Inflammatory macrophage treated with lipopolysaccharide for 4 hours (primary cell): Measurements from ENCODE around the gene CHST11.
"Not testable (repeated sequence)": the region's sequence is repeated elsewhere in the genome, so short reads cannot be mapped to it uniquely, and the experiment has no call there.

Experiments used
- DNase-seq: peaks from one replicate; pipeline ENCODE4 v3.0.0-alpha.2; 2020

Gene CHST11

DNA sequence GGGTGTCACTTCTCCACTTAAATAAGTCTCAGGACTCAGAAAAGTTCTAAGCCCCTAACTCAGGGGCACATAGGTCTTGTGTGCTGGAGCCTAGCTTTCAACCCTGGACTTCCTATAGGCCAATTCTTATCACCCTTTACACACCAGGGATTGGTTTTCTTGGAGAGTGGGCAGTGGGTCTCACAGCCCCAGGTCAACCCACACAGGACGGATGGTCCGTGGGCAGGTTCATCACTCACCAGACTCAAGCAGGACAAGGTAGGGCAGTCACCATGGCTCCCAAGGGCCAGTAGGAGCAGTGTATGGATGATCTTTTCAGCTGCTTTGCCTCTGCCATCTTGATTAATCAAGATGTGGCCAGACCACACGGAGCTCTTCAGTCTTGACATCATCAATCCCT is 268.9 kb downstream of the CHST11 start:
- DNase-seq = no peak

DNA sequence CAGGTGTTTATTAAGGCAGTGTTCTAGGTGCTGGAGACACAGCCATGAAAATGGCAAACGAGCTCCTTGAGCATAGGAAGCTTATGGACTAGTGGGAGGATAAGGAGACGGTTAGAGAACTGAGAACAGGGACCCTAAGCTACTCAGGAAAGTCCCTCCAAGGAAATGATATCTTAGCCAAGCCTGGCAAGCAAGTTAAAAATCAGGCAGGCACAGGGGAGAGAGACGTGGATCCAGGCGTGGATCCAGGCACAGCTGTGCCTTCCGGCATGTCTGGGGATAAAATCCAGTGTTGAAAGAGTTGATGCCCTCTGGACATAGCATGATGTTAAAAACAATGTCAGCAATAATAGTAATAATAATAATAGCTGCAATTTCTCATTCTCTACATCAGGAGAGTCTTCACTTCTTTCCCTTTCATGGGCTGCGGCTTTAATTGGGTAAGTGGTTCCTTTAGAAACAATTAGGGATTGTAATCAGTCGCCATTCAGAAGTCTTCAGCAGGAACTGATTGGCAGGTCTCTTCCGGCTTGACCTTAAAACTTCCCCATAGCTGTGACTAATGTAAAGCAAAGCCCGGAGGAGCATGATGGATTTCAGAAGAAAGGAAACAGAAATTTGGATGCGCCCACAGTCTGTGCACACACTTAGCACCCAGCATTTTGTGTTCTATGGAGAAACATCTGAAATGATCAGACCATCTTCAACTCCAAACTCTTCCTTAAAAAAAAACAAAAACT is 271.1 kb downstream of the CHST11 start:
- peak; percentile 96 for DNase-seq

DNA sequence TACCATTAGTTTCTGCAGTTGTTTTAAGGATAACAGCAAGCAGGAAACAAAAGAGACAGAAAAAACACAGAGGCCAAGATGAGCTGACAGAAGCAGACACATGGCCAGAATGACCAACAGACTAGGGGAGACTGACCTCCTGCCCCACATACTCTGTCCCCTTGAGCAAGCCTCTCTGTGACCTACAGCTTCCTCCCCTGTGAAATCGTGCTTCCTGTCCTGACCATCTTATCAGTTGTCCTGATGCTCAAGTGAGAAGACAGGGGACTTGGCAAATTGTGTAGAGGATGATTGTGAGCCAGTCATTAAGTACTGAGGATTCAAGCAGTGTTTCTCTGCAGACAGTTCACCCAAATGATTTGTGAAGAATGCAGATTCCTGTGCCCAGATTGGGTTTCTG is 272.3 kb downstream of the CHST11 start:
- peak; percentile 29 for DNase-seq

DNA sequence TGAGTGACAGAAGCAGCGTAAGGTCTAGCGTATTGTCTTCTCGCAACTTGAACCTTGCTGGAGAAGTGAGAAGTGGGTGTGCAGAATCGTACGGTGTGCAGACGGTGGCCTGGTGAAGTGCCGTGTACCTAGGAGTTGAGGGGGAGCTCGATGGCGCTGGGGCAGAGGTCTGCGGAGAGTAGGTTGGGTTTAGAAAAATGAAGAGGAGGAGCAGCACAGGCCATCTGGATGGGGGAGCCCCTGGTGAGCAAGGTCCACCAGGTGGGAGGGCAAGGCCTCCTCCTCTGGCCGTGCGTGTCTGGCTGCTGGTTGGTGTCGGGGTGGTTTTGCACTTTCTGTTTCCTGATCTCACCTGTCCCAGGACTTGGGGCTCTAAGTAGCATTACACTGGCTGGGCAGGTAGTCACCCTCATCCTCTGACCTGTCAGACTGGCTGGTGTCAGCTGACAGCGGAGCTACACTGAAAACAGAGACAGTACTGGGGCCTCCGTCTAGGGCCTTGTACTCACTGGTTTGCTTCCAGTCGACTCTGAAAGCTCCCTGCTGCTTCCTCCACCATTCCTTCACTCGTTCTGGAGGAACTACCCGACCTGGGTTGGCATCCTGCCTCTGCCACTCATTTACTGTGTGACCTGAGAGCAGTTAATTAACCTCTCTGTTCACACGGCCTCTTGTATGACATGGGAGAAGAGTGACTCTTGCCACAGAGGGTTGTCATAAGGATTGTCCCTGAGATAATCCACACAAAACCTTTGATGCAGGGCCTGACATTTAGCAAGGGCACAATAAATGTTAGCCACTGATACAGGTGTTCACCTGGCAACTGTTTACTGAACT is 273.1 kb downstream of the CHST11 start:
- DNase-seq = no peak

DNA sequence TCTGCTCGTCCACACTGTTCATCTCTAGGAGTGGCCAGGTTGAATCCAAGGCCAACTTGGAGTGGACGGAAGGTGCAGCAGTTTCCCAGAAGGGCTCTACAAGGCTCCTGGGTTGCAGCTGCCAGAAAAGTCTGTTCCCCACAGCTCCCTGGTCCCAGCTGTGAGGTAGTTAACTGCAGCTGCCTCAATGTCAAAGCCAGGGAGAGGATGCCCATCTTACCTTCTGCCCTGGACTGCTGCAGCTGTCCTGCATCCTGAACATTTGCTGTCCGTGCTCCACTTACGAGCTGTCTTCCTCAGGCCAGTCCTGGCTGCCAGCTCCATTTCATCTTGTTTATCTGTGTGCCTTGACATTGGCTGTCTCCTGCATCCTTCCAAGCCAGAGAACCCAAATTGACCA is 274.0 kb downstream of the CHST11 start:
- DNase-seq = no peak

DNA sequence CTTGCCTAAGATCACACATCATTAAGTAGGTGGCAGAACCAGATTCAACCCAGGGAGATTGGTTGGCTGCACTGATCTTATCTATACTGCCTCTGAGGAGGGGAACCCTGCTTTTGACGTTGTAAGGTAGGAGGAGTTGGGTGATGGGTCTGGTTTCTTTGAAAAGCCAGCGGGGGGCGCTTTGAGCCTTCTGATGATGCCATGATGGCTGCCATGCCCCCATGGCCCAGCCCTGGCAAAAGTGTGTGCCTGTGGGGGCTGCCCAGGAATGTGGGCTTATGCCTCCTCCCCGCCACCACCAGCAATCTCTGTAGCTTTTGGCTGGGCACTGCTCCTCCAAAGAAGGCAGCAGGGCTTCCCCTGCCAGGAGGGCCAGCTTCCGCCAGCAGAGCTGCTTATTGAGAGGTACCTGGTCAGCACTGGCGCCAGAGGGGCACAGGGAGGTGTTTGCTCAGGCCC is 277.0 kb downstream of the CHST11 start:
- DNase-seq = peak; percentile 37

DNA sequence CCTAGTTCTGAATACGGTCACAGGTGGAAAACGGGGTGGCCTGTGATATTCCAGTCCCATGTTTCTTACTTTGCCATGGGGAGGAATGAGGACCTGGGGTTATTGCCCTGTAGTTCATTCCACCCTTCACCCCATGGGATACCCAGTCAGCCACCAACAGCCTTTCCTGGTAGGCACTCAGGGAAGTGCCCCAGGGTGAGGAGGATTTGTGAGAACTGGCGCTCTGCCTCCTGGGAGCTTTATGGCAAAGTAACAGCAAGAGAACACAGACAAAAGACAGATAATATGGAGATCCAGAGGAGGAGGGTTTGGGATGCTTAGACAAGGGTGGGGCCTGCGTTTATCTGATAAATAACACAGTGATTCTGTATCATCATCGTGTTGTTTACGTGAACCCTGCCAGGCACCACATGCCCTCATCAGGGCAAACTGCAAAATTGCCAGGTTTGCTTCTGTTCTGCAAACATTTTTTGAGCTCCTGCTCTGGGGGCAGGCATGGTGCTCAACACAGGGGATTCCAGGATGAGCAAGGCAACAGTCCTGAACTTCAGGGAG is 277.9 kb downstream of the CHST11 start:
- no peak for DNase-seq

- no peak for DNase-seq
These were observed 279.1 kb downstream of the CHST11 start for GRCh38 chr12:104735801-104736200.

GRCh38 chr12:104736307-104736706 is 279.6 kb downstream of the CHST11 start:
- DNase-seq = no peak

- DNase-seq = no peak
These were observed 280.4 kb downstream of the CHST11 start for GRCh38 chr12:104737113-104737512.

DNA sequence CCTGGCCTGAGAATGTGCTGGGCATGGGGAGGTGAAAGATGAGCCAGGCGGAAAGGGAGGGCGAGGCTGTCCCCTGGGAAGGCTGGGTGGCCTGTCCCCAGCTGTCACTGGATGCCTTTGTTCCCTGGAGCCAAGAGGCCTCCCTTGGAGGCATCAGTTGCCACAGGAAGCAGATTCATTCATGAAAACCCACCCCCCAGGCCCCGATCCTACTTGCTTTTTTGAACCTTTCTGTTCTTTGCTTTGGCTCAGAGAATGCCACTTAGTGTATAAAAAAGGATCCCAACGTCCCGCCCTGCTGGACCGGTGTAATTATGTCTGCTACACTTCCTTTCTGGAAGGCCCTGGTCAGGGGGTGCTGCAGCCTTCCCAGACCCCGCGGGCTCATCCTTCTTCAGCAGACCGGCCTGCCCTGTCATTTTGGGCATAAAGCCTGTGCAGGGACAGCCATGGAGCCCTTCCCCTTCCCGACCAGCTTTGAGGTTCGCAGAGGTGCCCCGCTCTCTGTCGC is 281.1 kb downstream of the CHST11 start:
- no peak for DNase-seq

GRCh38 chr12:104738331-104738730 is 281.6 kb downstream of the CHST11 start:
- no peak for DNase-seq

DNA sequence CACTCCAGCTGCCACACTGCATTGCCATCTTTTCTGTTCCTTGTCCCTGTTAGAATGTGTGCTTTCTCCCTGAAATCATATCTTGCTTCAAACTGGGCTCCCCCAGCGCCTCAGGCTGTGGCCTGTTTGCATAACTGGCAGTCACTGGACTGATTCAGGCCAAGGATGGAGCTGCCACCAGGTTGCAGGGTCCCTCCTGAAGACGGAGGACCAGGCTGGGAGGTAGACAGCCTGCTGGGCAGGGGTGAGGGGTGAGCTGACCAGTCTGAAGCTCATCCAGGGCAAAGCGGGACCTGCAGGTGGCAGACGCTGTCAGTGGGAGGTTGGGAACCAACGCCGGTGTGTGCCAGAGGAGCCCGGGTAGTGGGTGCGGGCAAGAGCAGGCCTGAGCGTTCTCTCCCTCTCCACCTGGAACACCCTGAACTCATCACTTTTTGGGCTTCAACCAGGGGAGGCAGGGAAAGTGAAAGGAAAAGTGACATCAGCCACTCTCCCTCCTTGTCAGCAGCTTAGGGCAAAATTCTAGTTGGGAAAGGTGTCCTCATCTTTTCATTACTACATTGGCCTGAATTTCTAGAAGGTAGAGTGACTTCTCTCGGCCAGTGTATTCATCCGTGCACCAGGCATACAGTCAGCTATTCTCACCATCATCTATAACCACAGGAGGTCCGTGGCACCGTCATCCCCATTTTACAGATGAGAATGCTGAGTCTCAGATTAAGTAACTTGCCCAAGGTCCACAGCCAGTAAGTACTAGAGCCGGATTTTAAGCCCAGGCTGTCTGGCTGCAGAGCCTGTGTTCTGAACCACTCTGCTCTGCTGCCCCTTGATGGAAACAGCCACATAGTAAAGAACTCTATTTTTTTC is 282.3 kb downstream of the CHST11 start:
- peak; percentile 33 for DNase-seq

DNA sequence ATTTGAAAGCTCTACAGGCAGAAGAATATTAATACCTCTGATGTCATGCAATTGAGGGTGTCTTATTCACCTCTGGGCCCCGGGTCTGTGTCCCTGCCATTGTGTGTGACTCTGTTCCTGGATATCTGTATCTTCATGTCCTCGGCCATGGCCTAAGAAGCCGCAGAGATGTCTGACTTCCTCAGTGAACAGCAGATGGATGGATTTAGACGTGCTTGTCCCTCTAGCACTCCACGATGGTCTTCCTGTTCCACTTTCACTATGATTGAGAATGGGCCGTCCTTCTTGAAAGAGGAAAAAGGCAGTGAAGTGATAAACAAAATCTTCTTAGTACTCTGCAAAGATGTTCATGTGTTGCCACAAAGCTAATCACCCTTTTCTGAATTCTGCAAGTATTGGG is 283.9 kb downstream of the CHST11 start:
- DNase-seq = peak; percentile 95

DNA sequence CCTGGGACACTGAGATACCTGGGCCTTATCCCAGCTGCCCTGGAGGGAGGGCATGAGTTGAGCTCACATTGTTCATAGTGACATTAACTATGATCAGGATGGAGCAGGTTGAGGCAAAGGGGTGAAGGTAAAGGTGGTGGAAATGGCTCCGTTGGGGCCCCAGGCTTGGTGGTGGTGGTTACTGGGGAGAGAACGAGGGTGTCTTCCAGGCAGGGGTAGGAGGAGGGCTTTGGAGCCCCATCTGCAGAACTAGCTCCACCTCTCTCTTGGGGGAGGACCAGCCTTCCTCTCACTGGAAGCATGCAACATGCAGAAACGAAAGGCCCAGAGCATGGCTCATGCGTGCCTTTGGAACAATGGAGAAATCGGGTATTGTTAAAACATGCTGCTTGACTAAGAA is 284.3 kb downstream of the CHST11 start:
- peak; percentile 56 for DNase-seq

DNA sequence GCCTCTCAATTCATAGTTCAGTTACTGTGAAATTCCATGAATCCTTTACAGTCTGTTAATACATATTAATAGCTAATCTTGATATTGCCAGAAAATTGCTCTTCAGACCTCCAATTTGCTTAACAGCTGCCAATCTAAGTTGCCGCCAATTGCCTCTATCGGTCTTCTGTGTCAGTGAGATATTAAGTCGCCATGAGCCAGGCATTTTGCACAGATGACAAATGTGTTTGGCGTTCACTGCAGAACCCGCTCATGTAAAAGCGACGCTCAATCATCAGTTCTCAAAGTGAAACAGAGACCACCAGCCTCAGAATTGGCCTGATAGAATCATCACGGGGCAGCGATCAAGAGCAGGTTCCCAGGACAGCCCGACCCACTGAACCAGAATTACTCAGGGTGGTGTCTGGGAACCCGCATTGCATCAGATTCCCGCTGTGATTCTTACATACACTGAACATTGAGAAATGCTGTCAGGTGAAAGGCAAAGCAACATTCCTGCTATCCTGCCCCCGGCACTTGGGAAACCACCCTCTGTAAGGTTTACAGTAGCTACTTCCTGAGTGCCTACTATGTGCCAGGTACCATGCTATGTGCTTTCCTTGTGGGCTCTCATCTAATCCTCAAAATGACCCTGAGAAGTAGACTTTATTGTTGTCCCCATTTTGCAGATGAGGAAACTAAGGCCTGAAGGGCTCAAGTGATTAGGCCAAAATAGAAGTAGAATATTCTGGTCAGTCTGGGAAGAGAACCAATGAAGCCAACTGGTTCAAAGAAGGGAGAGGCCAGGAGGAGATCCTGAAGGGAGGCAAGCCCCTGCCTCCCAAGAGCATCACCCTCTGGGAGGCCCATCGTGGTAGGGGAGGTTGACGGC is 285.0 kb downstream of the CHST11 start:
- DNase-seq = peak; percentile 67

DNA sequence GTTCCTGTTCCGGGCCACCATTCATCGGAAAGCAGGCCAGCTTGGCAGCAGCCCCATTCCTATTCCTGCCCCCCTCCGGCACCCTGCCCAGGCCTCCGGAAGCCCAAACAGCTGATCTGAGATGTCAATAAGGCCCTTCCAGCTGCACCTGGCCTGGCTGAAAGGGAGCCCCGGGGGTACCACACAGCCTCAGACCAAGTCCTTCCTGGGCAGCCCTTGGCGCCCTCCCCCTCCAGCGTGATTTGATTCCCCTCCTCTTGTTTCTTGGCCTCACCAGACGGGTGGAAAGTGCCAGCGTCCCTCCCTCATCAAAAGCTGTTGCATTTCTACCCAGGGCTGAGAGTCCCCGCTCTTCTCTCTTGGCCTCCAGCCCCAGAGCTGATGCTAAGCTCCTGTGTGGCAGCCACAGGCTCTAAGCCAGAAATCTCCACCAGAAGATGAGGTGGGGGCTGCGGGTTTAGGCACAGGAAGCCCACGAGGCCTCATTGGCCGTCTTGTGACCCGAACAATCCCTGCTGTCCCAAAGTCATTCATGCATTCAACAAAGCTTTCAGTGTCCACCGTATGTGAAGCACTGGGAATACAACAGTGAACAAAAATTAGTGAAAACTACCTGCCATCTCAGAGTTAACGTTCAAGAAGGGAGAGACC is 285.9 kb downstream of the CHST11 start:
- DNase-seq = no peak

DNA sequence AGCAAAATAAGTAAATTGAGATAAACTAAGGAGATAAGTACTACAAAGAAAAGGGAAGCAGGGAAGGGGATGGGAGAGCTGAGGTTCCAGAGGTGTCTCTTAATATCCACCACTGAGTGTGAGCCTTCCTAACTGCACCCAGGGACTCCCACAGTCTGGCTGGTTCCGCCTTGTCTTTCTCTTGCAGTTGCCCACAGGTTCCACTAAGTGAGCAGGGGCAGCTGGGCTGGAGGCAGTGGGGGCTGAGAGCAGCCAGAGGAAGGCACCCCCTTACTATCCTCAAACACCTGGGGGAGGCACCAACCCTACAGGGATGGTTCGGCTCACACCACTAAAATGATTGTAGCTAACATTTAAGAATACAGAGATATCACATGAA is 286.4 kb downstream of the CHST11 start:
- DNase-seq = no peak

DNA sequence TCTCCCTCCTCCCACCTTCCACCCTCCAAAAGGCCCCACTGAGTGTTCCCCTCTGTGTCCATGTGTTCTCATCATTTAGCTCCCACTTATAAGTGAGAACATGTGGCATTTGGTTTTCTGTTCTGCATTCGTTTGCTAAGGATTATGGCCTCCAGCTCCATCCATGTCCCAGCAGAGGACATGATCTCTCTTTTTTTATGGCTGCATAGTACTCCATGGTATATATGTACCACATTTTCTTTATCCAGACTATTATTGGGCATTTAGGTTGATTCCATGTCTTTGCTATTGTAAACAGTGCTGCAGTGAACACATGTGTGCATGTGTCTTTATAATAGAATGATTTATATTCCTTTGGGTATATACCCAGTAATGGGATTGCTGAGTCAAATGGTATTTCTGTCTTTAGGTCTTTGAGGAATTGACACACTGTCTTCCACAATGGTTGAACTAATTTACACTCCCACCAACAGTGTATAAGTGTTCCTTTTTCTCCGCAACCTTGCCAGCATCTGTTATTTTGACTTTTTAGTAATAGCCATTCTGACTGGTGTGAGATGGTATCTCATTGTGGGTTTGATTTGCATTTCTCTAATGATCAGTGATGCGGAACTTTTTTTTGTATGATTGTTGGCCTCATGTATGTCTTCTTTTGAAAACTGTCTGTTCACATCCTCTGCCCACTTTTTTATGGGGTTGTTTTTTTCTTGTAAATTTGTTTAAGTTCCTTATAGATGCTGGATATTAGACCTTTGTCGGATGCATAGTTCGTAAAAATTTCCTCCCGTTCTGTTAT is 287.2 kb downstream of the CHST11 start:
- not testable (repeated sequence) for DNase-seq

GRCh38 chr12:104746467-104747088 is 289.8 kb downstream of the CHST11 start:
- DNase-seq = peak; percentile 28
